Neural progenitor cell (in vitro differentiated cells): Measurements from ENCODE around the gene CETN2. TPM values are rescaled to one million over a fixed set of nuclear protein-coding genes. Genes with fewer than 3 reads are reported as not detected.

ENCODE experiments used
- DNase-seq: peaks from one replicate; pipeline ENCODE4 v3.0.0-alpha.2; 2016; ENCODE audit warnings: low spot score
- H2AFZ ChIP-seq: fragments of 200-600 bp; sonication (generic); replicated peaks from 2 replicates; pipeline ENCODE4 v1.6.1; 2016; ENCODE audit warnings: antibody characterized with exemption
- H3F3A ChIP-seq: fragments of 200-600 bp; sonication (generic); 2 replicates; pipeline ENCODE4 v1.6.1; 2016; ENCODE audit warnings: antibody characterized with exemption, low read depth
- H3K27ac ChIP-seq: fragments of 200-600 bp; sonication (generic); 2 replicates; pipeline ENCODE4 v1.5.1; 2016; ENCODE audit warnings: mild to moderate bottlenecking
- H3K27me3 ChIP-seq: fragments of 200-600 bp; sonication (generic); 2 replicates; pipeline ENCODE4 v1.6.1; 2016; ENCODE audit warnings: mild to moderate bottlenecking, moderate library complexity
- H3K36me3 ChIP-seq: fragments of 200-600 bp; sonication (generic); 2 replicates; pipeline ENCODE4 v1.5.1; 2016
- H3K4me1 ChIP-seq: fragments of 200-600 bp; sonication (generic); 2 replicates; pipeline ENCODE4 v1.6.1; 2016; ENCODE audit warnings: mixed run types
- H3K4me2 ChIP-seq: fragments of 200-600 bp; sonication (generic); 2 replicates; pipeline ENCODE4 v1.6.1; 2016
- H3K4me3 ChIP-seq: fragments of 200-600 bp; sonication (generic); 2 replicates; pipeline ENCODE4 v1.5.1; 2016
- H3K79me2 ChIP-seq: fragments of 200-600 bp; sonication (generic); 2 replicates; pipeline ENCODE4 v1.6.1; 2016; ENCODE audit warnings: low read depth
- H3K9ac ChIP-seq: fragments of 200-600 bp; sonication (generic); 2 replicates; pipeline ENCODE4 v1.6.1; 2016
- H3K9me3 ChIP-seq: fragments of 200-600 bp; sonication (generic); 2 replicates; pipeline ENCODE4 v1.5.1; 2016; ENCODE audit warnings: low read depth
- H4K20me1 ChIP-seq: fragments of 200-600 bp; sonication (generic); 2 replicates; pipeline ENCODE4 v1.6.1; 2016; ENCODE audit warnings: low read depth
- H3K27ac Mint-ChIP-seq: 3 replicates; pipeline ENCODE4 v1.8.0; 2021; ENCODE audit warnings: mixed read lengths
- H3K27me3 Mint-ChIP-seq: 2 replicates; pipeline ENCODE4 v1.8.0; 2022; ENCODE audit warnings: low read depth, mild to moderate bottlenecking, inconsistent platforms, moderate library complexity, mixed read lengths; ENCODE audit not compliant: insufficient read depth
- H3K36me3 Mint-ChIP-seq: 3 replicates; pipeline ENCODE4 v1.8.0; 2021; ENCODE audit warnings: mixed read lengths
- H3K4me1 Mint-ChIP-seq: 3 replicates; pipeline ENCODE4 v1.8.0; 2021; ENCODE audit warnings: mixed read lengths
- H3K4me3 Mint-ChIP-seq: 3 replicates; pipeline ENCODE4 v1.8.0; 2021; ENCODE audit warnings: mild to moderate bottlenecking, moderate library complexity, mixed read lengths
- H3K9me3 Mint-ChIP-seq: 3 replicates; pipeline ENCODE4 v1.8.0; 2020; ENCODE audit warnings: mixed read lengths
- EZH2 ChIP-seq: fragments of 200-600 bp; sonication (generic); IDR thresholded peaks from 2 replicates; pipeline ENCODE4 v1.6.1; 2017; ENCODE audit warnings: antibody characterized with exemption, mild to moderate bottlenecking, moderate library complexity
- EZH2phosphoT487 ChIP-seq: fragments of 200-600 bp; sonication (generic); IDR thresholded peaks from 2 replicates; pipeline ENCODE4 v1.6.1; 2017; ENCODE audit warnings: antibody characterized with exemption
- total RNA-seq: library from RNA; depleted of rRNA; stranded (reverse); fragments of >200 nt; gene quantifications from 2 replicates; pipeline ENCODE4 v1.2.3, GENCODE V29; 2015; ENCODE audit warnings: low replicate concordance
- TF ChIP-seq, protein P1 (sequence below): fragments of 200-600 bp; sonication (generic); IDR thresholded peaks from 2 replicates; pipeline ENCODE4 v1.5.1; 2017; ENCODE audit warnings: antibody characterized with exemption, mild to moderate bottlenecking

The CETN2 gene
- total RNA-seq, 1 donor from 2014 or later = 82.3 TPM

GRCh38 chrX:152822383-152823086 lies 8.0 kb downstream of the CETN2 start:
- no peaks in the 10 kb centered on the region for H3K9me3 ChIP-seq
- no peaks in the 10 kb centered on the region for H3K4me1 ChIP-seq
- peaks cover 5% of the 10 kb centered on the region for H3K27me3 Mint-ChIP-seq
- TF ChIP-seq EZH2phosphoT487 (no peak), EZH2 (no peak)
- TF ChIP-seq, protein P1, sequence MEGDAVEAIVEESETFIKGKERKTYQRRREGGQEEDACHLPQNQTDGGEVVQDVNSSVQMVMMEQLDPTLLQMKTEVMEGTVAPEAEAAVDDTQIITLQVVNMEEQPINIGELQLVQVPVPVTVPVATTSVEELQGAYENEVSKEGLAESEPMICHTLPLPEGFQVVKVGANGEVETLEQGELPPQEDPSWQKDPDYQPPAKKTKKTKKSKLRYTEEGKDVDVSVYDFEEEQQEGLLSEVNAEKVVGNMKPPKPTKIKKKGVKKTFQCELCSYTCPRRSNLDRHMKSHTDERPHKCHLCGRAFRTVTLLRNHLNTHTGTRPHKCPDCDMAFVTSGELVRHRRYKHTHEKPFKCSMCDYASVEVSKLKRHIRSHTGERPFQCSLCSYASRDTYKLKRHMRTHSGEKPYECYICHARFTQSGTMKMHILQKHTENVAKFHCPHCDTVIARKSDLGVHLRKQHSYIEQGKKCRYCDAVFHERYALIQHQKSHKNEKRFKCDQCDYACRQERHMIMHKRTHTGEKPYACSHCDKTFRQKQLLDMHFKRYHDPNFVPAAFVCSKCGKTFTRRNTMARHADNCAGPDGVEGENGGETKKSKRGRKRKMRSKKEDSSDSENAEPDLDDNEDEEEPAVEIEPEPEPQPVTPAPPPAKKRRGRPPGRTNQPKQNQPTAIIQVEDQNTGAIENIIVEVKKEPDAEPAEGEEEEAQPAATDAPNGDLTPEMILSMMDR = no peak
- no peaks in the 10 kb centered on the region for H4K20me1 ChIP-seq
- H3K36me3 ChIP-seq = no peaks in the 10 kb centered on the region
- no peak overlapping the region for H3K4me2 ChIP-seq
- no peak overlapping the region for H3K27ac ChIP-seq
- H3K4me3 Mint-ChIP-seq = no peak overlapping the region
- no peak overlapping the region for H3K9ac ChIP-seq
- no peak overlapping the region for H3K27ac Mint-ChIP-seq
- H3K9me3 Mint-ChIP-seq = no peaks in the 10 kb centered on the region
- no peaks in the 10 kb centered on the region for H3F3A ChIP-seq
- DNase-seq = no peak
- no peak overlapping the region for H3K4me3 ChIP-seq
- H3K27me3 ChIP-seq = peaks cover 27% of the 10 kb centered on the region
- no peaks in the 10 kb centered on the region for H3K79me2 ChIP-seq
- H2AFZ ChIP-seq = no peak overlapping the region
- H3K4me1 Mint-ChIP-seq = no peaks in the 10 kb centered on the region
- no peaks in the 10 kb centered on the region for H3K36me3 Mint-ChIP-seq

DNA sequence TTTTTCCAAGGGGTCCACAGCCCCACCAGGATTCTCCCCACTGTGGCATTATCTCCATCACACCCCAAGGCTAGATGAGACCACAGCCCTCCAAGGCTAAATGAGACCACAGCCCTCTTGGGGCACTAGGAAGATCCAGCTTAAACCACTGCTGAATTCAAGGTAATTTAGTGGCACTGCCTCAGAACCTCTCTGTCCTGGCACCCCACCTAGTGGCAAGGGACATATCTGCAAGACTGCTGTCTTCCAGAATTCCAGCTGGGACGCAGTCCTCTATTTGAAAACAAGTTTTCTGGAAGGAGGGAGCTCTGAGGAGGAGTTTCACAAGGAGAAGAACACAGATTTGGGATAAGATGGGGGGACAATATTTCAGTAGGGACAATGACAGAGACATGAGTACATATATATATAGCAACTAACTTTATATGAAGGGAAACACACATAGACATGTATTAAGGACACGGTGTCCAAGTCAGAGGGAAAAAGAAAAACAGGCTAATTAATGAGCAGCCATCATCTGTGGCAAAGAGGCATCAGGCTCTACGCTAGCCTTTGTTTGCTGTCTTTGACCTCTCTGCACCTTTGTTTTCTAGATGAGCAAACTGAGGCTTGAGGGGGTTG lies 9.3 kb downstream of the CETN2 start:
- no peaks in the 10 kb centered on the region for H3K36me3 ChIP-seq
- H3K9ac ChIP-seq = no peak overlapping the region
- H3K27ac ChIP-seq = no peak overlapping the region
- H3K36me3 Mint-ChIP-seq = no peaks in the 10 kb centered on the region
- H3K27me3 Mint-ChIP-seq = peaks cover 5% of the 10 kb centered on the region
- H3K4me1 Mint-ChIP-seq = no peaks in the 10 kb centered on the region
- TF ChIP-seq EZH2 (no peak), EZH2phosphoT487 (no peak)
- TF ChIP-seq, protein P1 = peak; percentile 70
- no peak overlapping the region for H3K4me3 Mint-ChIP-seq
- H4K20me1 ChIP-seq = no peaks in the 10 kb centered on the region
- H3K9me3 ChIP-seq = no peaks in the 10 kb centered on the region
- no peaks in the 10 kb centered on the region for H3K9me3 Mint-ChIP-seq
- H3K4me3 ChIP-seq = no peak overlapping the region
- H3K4me1 ChIP-seq = no peaks in the 10 kb centered on the region
- no peaks in the 10 kb centered on the region for H3F3A ChIP-seq
- no peak overlapping the region for H3K27ac Mint-ChIP-seq
- no peaks in the 10 kb centered on the region for H3K79me2 ChIP-seq
- no peak overlapping the region for H2AFZ ChIP-seq
- peak; percentile 72 for DNase-seq
- H3K27me3 ChIP-seq = peaks cover 27% of the 10 kb centered on the region
- no peak overlapping the region for H3K4me2 ChIP-seq

- Histone ChIP-seq H3K36me3 (no peaks in the 10 kb centered on the region), H3K27ac (no peak overlapping the region), H4K20me1 (no peaks in the 10 kb centered on the region), H3K4me1 (no peaks in the 10 kb centered on the region), H3K27me3 (peaks cover 27% of the 10 kb centered on the region), H2AFZ (no peak overlapping the region), H3F3A (no peaks in the 10 kb centered on the region), H3K9me3 (no peaks in the 10 kb centered on the region), H3K79me2 (no peaks in the 10 kb centered on the region), H3K9ac (no peak overlapping the region), H3K4me2 (no peak overlapping the region), H3K4me3 (no peak overlapping the region)
- TF ChIP-seq EZH2 = no peak
- Mint-ChIP-seq H3K27me3 (peaks cover 5% of the 10 kb centered on the region), H3K36me3 (no peaks in the 10 kb centered on the region), H3K4me3 (no peak overlapping the region), H3K9me3 (no peaks in the 10 kb centered on the region), H3K27ac (no peak overlapping the region), H3K4me1 (no peaks in the 10 kb centered on the region)
- DNase-seq = no peak
These were observed 10.8 kb downstream of the CETN2 start for GRCh38 chrX:152819732-152820131.

GRCh38 chrX:152819266-152819665 lies 11.3 kb downstream of the CETN2 start:
- no peaks in the 10 kb centered on the region for H3K4me1 Mint-ChIP-seq
- H3K27me3 ChIP-seq = peaks cover 27% of the 10 kb centered on the region
- no peak overlapping the region for H3K4me3 Mint-ChIP-seq
- H3F3A ChIP-seq = no peaks in the 10 kb centered on the region
- no peaks in the 10 kb centered on the region for H3K79me2 ChIP-seq
- H3K9ac ChIP-seq = no peak overlapping the region
- H3K4me1 ChIP-seq = no peaks in the 10 kb centered on the region
- no peak overlapping the region for H3K4me2 ChIP-seq
- no peak for TF ChIP-seq EZH2
- no peak for TF ChIP-seq EZH2phosphoT487
- TF ChIP-seq, protein P1 = no peak
- H3K27ac ChIP-seq = no peak overlapping the region
- H3K9me3 ChIP-seq = no peaks in the 10 kb centered on the region
- H3K27ac Mint-ChIP-seq = no peak overlapping the region
- H3K9me3 Mint-ChIP-seq = no peaks in the 10 kb centered on the region
- no peaks in the 10 kb centered on the region for H4K20me1 ChIP-seq
- no peak overlapping the region for H2AFZ ChIP-seq
- peaks cover 5% of the 10 kb centered on the region for H3K27me3 Mint-ChIP-seq
- H3K36me3 ChIP-seq = no peaks in the 10 kb centered on the region
- no peak overlapping the region for H3K4me3 ChIP-seq
- H3K36me3 Mint-ChIP-seq = no peaks in the 10 kb centered on the region
- DNase-seq = no peak
